T-helper 17 cell (primary cell): ENCODE data around the gene KRT79. TPM values are rescaled to one million over a fixed set of nuclear protein-coding genes. Genes with fewer than 3 reads are reported as not detected.

Experiments
- ATAC-seq: fragments of 150-1000 bp; cut with Tn5 transposase; 2 replicates; pipeline ENCODE4 v1.10.0; 2021; ENCODE audit warnings: mild to moderate bottlenecking, moderate library complexity
- DNase-seq, 3 donors: peaks; one replicate each; pipeline versions ENCODE4 v3.0.0 to v3.0.0-alpha.2; 2020 to 2021
- H3K9me3 ChIP-seq: one replicate; pipeline ENCODE4 v1.7.0; 2013; ENCODE audit warnings: low read length, mild to moderate bottlenecking; ENCODE audit not compliant: control insufficient read depth, poor library complexity, severe bottlenecking
- H3K27ac Mint-ChIP-seq: one replicate; pipeline ENCODE4 v1.8.0; 2022; ENCODE audit warnings: mild to moderate bottlenecking, moderate library complexity, mixed read lengths
- H3K27me3 Mint-ChIP-seq: one replicate; pipeline ENCODE4 v1.8.0; 2022; ENCODE audit warnings: mixed read lengths
- H3K36me3 Mint-ChIP-seq: one replicate; pipeline ENCODE4 v1.8.0; 2022; ENCODE audit warnings: low read depth, mixed read lengths
- H3K4me1 Mint-ChIP-seq: one replicate; pipeline ENCODE4 v1.8.0; 2022; ENCODE audit warnings: mild to moderate bottlenecking, mixed read lengths
- H3K4me3 Mint-ChIP-seq: one replicate; pipeline ENCODE4 v1.8.0; 2022; ENCODE audit warnings: mild to moderate bottlenecking, moderate library complexity, mixed read lengths
- total RNA-seq, 4 donors: library from RNA in 2 of 4; stranded (reverse) in 2 of 4; gene quantifications; one replicate each; pipeline ENCODE4 v1.2.3 and lab custom pipeline; 2022 to 2026

KRT79 gene
- total RNA-seq, 2 donors from 2014 or later = not detected

- ATAC-seq (no peak), DNase-seq (no peak)
- Mint-ChIP-seq H3K4me3 (no peak overlapping the region), H3K27me3 (peaks cover 53% of the 10 kb centered on the region), H3K4me1 (peaks cover 2% of the 10 kb centered on the region), H3K36me3 (no peaks in the 10 kb centered on the region), H3K27ac (no peak overlapping the region)
- no peaks in the 10 kb centered on the region for H3K9me3 ChIP-seq
These were observed 57.7 kb downstream of the KRT79 start for GRCh38 chr12:52776435-52776834.

- peaks cover 2% of the 10 kb centered on the region for H3K4me1 Mint-ChIP-seq
- H3K27me3 Mint-ChIP-seq = peaks cover 53% of the 10 kb centered on the region
- no peak for ATAC-seq
- H3K4me3 Mint-ChIP-seq = no peak overlapping the region
- no peak for DNase-seq
- no peaks in the 10 kb centered on the region for H3K9me3 ChIP-seq
- H3K36me3 Mint-ChIP-seq = no peaks in the 10 kb centered on the region
- H3K27ac Mint-ChIP-seq = no peak overlapping the region
These were observed 59.4 kb downstream of the KRT79 start for GRCh38 chr12:52774629-52775250.

DNA sequence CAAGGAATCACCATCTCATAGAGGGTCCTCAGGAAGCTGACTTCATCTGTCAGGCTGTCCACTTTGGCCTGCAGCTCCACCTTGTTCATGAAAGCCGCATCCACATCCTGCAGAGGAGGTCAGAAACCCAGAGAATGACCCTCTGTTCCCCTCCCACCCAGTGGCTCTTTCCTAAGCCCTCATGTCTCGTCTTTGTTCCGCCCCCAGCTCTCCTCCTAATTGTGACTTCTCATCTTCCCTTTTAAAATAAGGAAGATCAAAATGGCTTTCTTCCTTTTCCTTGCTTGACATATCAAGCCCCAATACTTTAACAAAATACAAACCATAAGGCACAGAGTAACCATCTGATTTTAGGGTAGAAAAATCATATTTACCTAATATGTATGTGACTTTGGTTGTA, 61.3 kb downstream of the KRT79 start:
- no peak for DNase-seq

GRCh38 chr12:52772188-52772587, 61.9 kb downstream of the KRT79 start:
- Mint-ChIP-seq H3K4me3 (no peak overlapping the region), H3K27me3 (peaks cover 43% of the 10 kb centered on the region), H3K36me3 (no peaks in the 10 kb centered on the region), H3K27ac (no peak overlapping the region), H3K4me1 (peaks cover 2% of the 10 kb centered on the region)
- no peak for DNase-seq
- ATAC-seq = no peak
- no peaks in the 10 kb centered on the region for H3K9me3 ChIP-seq

More for the DNA sequence above, 61.3 kb downstream of the KRT79 start:
- Mint-ChIP-seq H3K36me3 (no peaks in the 10 kb centered on the region), H3K4me1 (peaks cover 2% of the 10 kb centered on the region), H3K27me3 (peaks cover 43% of the 10 kb centered on the region), H3K4me3 (no peak overlapping the region), H3K27ac (no peak overlapping the region)
- no peak for ATAC-seq
- no peaks in the 10 kb centered on the region for H3K9me3 ChIP-seq

GRCh38 chr12:52771505-52771904, 62.6 kb downstream of the KRT79 start:
- ATAC-seq (no peak), DNase-seq (no peak)
- no peaks in the 10 kb centered on the region for H3K4me1 Mint-ChIP-seq
- no peaks in the 10 kb centered on the region for H3K9me3 ChIP-seq
- peaks cover 38% of the 10 kb centered on the region for H3K27me3 Mint-ChIP-seq
- H3K27ac Mint-ChIP-seq = no peak overlapping the region
- H3K4me3 Mint-ChIP-seq = no peak overlapping the region
- H3K36me3 Mint-ChIP-seq = no peaks in the 10 kb centered on the region

Other genes with a start within 250 kb of the KRT79 start
- 1 to 10 TPM in 1 of 2 donors, under 1 TPM in 1; 0.60 to 1.6 TPM for gene KRT72, start 232.8 kb downstream of the KRT79 start, total RNA-seq
- gene KRT73, start 215.8 kb downstream of the KRT79 start, total RNA-seq = 1 to 10 TPM in 1 of 2 donors, under 1 TPM in 1; 0.40 to 1.1 TPM
- not detected for gene KRT2, start 182.1 kb downstream of the KRT79 start, total RNA-seq
- gene KRT1, start 153.9 kb downstream of the KRT79 start, total RNA-seq = 1 to 10 TPM in 1 of 2 donors, under 1 TPM in 1; 0.83 to 3.1 TPM
- gene KRT77, start 130.8 kb downstream of the KRT79 start, total RNA-seq = not detected
- not detected for gene KRT76, start 57.0 kb downstream of the KRT79 start, total RNA-seq
- gene KRT3, start 38.2 kb downstream of the KRT79 start, total RNA-seq = not detected
- not detected for gene KRT4, start 20.2 kb downstream of the KRT79 start, total RNA-seq
- gene KRT78, start 14.7 kb upstream of the KRT79 start, total RNA-seq = not detected
- gene KRT8, start 70.8 kb upstream of the KRT79 start, total RNA-seq = 1 to 10 TPM in 1 of 2 donors, under 1 TPM in 1; 0.67 to 3.2 TPM
- gene KRT18, start 114.8 kb upstream of the KRT79 start, total RNA-seq = 1 to 10 TPM; 1.8 to 3.2 TPM
- 100 to 1,000 TPM; 635 to 667 TPM for gene EIF4B, start 172.1 kb upstream of the KRT79 start, total RNA-seq
- gene TNS2, start 215.8 kb upstream of the KRT79 start, total RNA-seq = 1 to 10 TPM; 1.4 to 3.1 TPM
- 10 to 100 TPM; 23.1 to 29.6 TPM for gene SPRYD3, start 245.1 kb upstream of the KRT79 start, total RNA-seq